AG09309 (cell line): ENCODE data around the gene ZNF281.
A peak's percentile ranks its signal among the peaks of the same experiment; 100 is the strongest.
"Not testable (repeated sequence)": the region's sequence is repeated elsewhere in the genome, so short reads cannot be mapped to it uniquely, and the experiment has no call there.

Experiments used
- DNase-seq: peaks from one replicate; pipeline ENCODE4 v3.0.0-alpha.2; 2010; ENCODE audit warnings: low read depth
- H3K4me3 ChIP-seq: 2 replicates; pipeline ENCODE4 v1.5.1; 2011; ENCODE audit warnings: mild to moderate bottlenecking, low read depth, low read length, moderate library complexity; ENCODE audit not compliant: control insufficient read depth
- CTCF ChIP-seq: IDR thresholded peaks from 2 replicates; pipeline ENCODE4 v1.5.1; 2011; ENCODE audit warnings: mild to moderate bottlenecking, low read depth, low read length, inconsistent platforms; ENCODE audit not compliant: insufficient read depth, control insufficient read depth; ENCODE audit errors: missing control alignments

The ZNF281 gene

GRCh38 chr1:200438911-200439310, 29.1 kb upstream of the ZNF281 start:
- TF ChIP-seq CTCF, result no peak

GRCh38 chr1:200438413-200438812, 28.6 kb upstream of the ZNF281 start:
- not testable (repeated sequence) for H3K4me3 ChIP-seq, DNase-seq

More at GRCh38 chr1:200438911-200439310, 29.1 kb upstream of the ZNF281 start:
- DNase-seq, result peak; percentile 18
- H3K4me3 ChIP-seq, result no peak overlapping the region

GRCh38 chr1:200437556-200438203, 27.8 kb upstream of the ZNF281 start:
- DNase-seq, result no peak
- no peak overlapping the region for H3K4me3 ChIP-seq
- TF ChIP-seq CTCF, result no peak

- no peak for TF ChIP-seq CTCF
- no peak overlapping the region for H3K4me3 ChIP-seq
- no peak for DNase-seq
Observed at GRCh38 chr1:200437088-200437487, 27.3 kb upstream of the ZNF281 start.

GRCh38 chr1:200436436-200436835, 26.6 kb upstream of the ZNF281 start:
- no peak overlapping the region for H3K4me3 ChIP-seq
- TF ChIP-seq CTCF, result no peak
- no peak for DNase-seq

- TF ChIP-seq CTCF, result no peak
- no peak overlapping the region for H3K4me3 ChIP-seq
- no peak for DNase-seq
Observed at GRCh38 chr1:200435200-200435780, 25.5 kb upstream of the ZNF281 start.

GRCh38 chr1:200433586-200433985, 23.8 kb upstream of the ZNF281 start:
- DNase-seq, result no peak
- no peak overlapping the region for H3K4me3 ChIP-seq
- no peak for TF ChIP-seq CTCF
